Measurements from ENCODE around the gene CCDC74B.
"Not testable (repeated sequence)": the region's sequence is repeated elsewhere in the genome, so short reads cannot be mapped to it uniquely, and the experiment has no call there.

The CCDC74B gene

GRCh38 chr2:130165293-130166016 is 20.5 kb upstream of the CCDC74B start:
- DNase-seq, result no peak

GRCh38 chr2:130162968-130163367 is 18.1 kb upstream of the CCDC74B start:
- DNase-seq, result no peak

- not testable (repeated sequence) for DNase-seq
Measured at GRCh38 chr2:130162486-130162885, 17.6 kb upstream of the CCDC74B start.

DNA sequence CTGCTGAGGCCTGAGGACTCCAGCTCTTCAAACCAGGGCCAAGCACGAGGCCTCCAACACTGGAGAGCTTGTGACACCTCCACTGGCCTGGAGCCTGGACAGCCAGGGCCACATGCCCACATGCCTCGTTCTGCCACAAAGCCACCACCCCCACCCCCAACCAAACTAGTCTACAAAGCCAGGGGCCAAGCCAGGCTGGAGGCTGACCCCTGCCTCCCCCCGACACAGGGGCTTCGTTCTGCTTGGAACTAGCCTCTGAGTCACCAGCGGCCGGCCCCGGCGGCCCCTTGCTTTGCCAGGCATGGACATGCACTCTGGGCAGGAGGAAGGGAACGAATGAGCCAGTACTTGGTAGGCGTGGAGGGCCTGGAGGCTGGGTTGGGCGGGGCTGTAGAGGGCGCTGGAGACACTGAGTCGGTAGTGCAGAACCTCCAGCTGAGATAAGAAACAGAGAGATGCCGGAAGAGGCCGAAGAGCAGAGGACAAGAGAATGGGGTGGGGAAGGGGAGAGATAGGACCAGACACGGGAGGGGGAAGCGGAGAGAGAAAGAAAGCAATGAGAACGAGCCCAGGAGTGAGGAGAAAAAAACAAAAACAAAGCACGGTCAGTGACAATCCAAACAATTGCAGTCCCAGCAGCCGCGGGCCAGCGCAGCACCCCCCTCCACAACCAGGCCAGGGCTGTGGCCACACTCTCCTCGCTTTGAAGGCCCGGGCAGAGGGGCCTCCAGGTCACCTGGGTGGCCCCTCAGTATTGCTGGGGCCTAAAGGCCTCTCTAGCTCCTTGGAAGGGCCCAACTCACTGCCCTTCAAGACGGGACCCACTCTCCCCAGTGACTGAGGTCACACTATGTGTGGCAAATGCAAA is 16.2 kb upstream of the CCDC74B start:
- DNase-seq, result not testable (repeated sequence)

DNA sequence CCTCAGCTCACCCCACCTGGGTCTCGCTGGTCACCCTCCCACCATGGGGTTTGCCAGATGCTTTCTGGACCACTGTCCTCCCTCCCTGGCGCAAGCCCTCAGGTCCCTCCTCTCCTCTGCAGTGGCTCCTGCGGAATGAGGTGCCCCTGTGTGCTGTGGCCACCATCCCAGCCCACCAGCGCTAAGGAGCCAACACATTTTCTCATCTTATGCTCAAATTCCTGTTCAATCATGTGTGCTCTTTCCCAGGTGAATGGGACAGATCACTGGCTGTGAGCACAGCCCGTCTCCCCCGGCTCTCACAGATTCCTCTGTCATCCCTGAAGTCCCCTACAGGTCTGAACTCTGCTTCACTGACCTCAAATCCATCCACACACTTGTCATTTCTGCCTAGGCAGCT is 15.2 kb upstream of the CCDC74B start:
- no peak for DNase-seq

DNA sequence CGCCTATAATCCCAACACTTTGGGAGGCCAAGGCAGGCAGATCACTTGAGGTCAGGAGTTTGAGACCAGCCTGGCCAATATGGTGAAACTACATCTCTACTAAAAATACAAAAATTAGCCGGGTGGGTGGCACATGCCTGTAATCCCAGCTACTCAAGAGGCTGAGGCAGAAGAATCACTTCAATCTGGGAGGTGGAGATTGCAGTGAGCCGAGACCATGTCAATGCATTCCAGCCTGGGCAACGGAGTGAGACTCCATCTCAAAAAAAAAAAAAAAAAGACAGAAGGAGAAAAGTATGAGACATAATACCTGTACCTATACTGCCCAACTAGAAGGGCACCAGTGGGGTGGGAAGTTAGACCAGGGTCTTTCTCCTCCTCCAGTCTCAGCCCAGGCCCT is 14.5 kb upstream of the CCDC74B start:
- DNase-seq, result not testable (repeated sequence)

DNA sequence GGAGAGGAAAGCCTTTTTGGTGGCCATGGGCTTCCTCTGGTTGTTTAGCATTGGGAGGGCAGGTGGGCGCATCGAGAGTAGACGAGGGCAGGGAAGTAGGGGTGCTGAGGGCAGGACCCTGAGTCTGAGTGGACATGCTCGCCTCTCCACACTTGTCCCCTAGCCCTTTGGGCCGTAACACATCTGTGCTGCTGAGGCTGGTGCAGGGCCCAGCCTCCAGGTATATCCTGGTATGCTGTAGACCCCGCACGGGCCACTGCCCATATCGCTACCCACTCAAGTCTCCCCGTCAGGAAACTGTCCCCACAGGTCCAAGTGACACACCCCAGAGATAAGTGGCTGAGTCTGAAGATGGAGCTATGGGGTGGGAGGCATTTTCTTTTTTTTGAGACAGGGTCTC is 13.7 kb upstream of the CCDC74B start:
- DNase-seq, result no peak

- DNase-seq, result not testable (repeated sequence)
Measured at GRCh38 chr2:130157825-130158514, 13.1 kb upstream of the CCDC74B start.

DNA sequence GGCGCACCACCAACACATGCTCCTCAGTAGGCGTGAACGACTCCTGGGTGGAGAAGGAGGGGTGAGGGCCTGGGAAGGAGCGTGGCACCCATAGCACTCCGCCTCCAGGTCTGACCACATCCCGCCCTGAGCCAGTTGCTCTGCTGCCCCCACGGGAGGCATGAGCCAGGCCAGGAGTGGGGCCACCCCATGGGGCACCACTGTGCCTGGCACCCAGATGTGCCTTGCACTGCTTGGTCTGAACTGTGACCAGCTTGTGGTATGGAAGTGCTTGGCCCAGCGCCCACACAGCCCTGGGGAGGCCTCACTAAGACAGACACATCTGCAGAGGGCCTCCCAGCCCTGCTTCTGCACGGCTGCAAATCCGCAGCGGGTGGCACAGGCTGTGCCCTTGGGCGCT is 12.4 kb upstream of the CCDC74B start:
- not testable (repeated sequence) for DNase-seq

DNA sequence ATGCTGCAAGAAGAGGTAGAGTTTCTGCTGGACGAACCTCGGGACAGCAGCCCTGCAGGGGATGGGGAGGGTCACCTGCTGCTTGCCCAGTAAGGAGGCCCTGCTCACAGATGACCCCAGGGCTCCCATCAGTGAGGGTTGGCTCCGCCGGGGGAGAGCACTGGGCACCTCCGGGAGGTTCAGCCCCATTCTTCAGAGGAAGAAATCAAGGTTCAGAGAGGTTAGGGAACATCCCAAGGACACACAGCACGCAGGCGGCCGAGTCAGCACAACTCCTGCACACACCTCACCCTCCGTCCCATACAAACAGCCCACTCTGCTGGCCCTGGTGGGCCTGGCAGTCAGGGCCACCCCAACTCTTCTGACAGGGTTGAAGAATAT is 11.7 kb upstream of the CCDC74B start:
- DNase-seq, result no peak

- not testable (repeated sequence) for DNase-seq
Measured at GRCh38 chr2:130155956-130156623, 11.2 kb upstream of the CCDC74B start.

GRCh38 chr2:130154773-130155765 is 10.2 kb upstream of the CCDC74B start:
- no peak for DNase-seq

DNA sequence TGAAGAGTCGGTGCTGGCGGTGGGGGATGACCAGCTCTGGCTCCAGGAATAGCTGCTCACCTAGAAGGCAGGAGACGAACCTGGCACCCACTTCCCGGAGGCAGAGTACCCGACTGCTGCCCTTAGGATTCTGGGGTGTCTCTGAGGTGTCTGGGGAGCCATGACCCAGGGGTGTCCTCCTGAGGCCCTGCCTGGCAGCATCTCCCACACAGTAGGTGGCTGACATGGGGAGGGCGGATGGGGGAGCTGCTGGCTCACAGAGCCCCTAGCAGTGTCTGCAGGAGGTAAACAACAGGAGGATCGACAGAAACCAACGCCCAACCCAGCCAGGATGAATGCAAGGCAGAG is 9.5 kb upstream of the CCDC74B start:
- not testable (repeated sequence) for DNase-seq

GRCh38 chr2:130153721-130154422 is 9.0 kb upstream of the CCDC74B start:
- not testable (repeated sequence) for DNase-seq

DNA sequence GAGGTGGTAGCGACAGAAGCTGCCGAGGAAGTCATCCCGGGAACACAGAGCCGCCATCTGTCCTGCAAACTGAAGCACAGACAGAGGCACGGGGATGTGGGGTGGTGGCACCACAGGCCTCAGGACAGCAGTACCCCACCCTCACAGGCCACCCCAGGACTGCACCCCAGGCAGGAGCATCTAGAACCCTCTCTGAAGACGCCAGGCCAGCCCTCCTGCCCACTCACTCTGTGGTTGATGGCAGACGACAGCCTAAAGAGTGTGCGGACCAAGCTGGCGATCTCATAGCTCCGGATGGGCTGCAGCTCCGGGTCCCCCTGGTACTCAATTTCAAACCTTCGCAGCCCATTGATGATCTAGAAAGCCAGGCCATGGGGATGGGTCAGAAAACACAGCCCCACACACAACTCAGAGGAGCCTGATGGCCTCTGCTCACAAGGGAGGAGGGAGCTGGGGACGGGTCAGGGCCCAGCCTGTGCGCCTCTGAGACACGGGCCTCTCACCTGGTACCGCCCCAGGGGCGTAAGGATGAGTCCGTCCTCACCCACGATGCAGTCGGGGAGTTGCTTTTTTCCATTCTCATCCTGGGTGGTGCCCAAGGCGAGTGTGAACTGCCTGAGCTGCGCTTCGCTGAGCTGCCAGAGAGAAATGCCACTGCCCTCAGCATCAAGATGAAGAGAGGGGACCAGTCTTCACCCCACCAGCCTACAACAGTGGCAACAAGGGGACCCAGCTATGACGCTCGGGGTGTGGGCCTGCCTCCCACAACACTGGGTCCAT is 8.1 kb upstream of the CCDC74B start:
- DNase-seq, result no peak

DNA sequence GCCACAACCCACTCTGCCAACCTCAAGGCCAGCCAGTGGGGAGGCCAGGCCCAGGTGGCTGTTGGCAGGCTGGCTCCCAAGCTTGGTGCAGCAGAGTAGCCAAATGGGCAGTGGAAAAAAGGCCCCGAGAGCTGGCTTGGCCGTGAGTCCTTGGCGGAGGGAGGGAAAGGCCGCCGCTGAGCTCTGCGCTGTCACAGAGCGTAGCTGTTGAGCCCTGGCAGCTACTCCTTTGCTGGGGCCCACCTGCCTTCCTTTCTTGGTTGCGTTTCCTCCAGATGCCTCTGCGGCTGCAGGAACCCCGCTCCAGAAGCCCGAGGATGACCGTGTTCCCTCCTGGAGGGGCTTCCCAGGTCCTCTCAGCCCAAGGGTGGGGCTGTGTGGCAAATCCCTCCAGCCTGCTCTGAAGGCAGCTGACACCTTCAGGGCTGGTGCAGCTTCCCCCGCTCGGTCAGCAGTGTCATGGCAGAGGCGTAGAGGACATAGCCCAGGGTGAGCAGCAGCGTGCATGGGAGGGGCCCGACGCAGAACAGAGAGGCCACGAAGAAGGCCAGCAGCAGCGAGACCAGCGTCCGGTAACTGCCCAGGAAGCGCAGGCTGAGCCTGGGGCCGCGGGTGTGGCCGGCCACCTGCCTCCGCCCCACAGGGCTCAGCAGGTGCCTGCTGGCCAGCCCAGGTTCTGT is 7.4 kb upstream of the CCDC74B start:
- DNase-seq, result not testable (repeated sequence)

DNA sequence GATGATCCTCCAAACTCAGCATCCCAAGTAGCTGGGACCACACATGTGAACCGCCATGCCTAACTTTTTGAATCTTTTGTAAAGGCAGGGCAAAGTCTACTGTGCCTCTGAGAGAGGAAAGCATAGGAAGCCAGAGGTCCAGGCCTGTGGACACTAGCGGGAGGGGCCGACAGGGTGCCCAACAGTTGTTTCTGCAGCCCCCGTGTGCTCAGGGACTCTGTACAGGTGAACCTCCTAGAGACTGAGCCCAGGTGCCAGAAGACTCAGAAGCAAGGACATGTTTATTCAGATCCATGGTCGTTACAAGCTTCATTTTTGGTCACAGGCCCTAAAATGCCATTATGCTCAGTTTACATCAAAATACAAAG is 6.2 kb upstream of the CCDC74B start:
- not testable (repeated sequence) for DNase-seq

DNA sequence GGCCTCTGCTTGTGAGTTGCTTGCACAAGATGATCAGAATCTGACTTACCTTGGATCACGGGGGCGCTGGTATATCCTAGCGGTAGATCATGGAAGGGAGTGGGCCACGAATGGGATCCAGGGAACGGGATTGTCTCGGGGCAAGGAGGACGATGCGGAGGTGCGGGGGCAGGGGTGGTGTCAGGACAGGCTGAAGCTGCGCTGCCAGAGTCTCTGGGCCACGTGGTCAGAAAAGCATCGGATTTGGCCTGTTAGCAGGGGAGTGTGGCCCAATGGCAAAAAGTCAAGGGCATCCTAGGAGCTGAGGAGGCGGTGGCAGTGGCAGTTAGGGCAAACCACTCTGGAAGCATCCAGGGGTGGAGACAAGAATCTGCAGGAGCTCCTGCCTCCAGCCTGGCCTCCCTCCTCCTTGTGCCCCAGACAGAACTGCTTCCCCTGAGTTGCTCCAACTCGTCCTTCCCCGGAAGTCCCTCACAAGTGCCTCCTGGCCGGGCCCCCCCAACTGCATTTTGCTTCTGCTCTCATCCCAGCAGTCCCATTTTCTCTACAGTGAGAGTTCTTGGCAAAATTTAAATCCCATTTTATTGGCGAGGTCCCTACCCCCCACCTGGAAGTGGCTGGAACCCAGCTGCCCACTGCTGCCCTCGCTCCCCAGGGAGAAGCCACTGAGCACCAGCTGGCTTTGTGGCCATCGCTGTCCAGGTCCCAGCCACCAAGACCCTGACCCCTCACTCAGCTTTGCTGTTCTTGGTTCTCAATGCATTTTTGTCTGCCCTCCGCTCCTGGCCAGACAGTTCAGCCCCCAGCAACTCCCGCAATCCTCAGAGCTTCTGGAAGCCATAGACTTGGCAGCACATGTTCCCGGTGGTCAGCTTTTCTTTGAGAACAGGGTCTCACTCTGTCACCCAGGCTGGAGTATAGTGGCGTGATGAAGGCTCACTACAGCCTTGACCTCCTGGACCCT is 5.6 kb upstream of the CCDC74B start:
- no peak for DNase-seq

GRCh38 chr2:130148515-130148914 is 3.6 kb upstream of the CCDC74B start:
- DNase-seq, result not testable (repeated sequence)
